CD4-positive, CD25-positive, alpha-beta regulatory T cell (primary cell): ENCODE measurements around the gene TMED4. TPM values are rescaled to one million over a fixed set of nuclear protein-coding genes. Genes with fewer than 3 reads are reported as not detected.

Experiments used
- ATAC-seq, 2 donors: fragments of 150-1000 bp; cut with Tn5 transposase; one replicate each; pipeline ENCODE4 v1.10.0; 2021; ENCODE audit warnings: low read depth in 2 of 2, moderate number of reproducible peaks in 2 of 2, moderate library complexity in 1 of 2
- DNase-seq, 3 donors: peaks; one replicate each; pipeline versions ENCODE4 v3.0.0 to v3.0.0-alpha.2; 2012 to 2022; ENCODE audit warnings: mixed read lengths in 1 of 3
- H3K27ac ChIP-seq: one replicate; pipeline ENCODE4 v1.7.0; 2013; ENCODE audit warnings: mild to moderate bottlenecking, low read length; ENCODE audit not compliant: insufficient read depth, poor library complexity, severe bottlenecking
- H3K27me3 ChIP-seq: one replicate; pipeline ENCODE4 v1.7.0; 2013; ENCODE audit warnings: low read length; ENCODE audit not compliant: control insufficient read depth, insufficient read depth
- H3K36me3 ChIP-seq: one replicate; pipeline ENCODE4 v1.7.0; 2013; ENCODE audit warnings: mild to moderate bottlenecking, low read length, moderate library complexity; ENCODE audit not compliant: control insufficient read depth, insufficient read depth
- H3K4me1 ChIP-seq: 2 replicates; pipeline ENCODE4 v1.7.0; 2013; ENCODE audit warnings: mild to moderate bottlenecking, low read length; ENCODE audit not compliant: insufficient read depth, control insufficient read depth, poor library complexity, severe bottlenecking
- H3K4me3 ChIP-seq: one replicate; pipeline ENCODE4 v1.7.0; 2013; ENCODE audit warnings: low read depth, mild to moderate bottlenecking, low read length, moderate library complexity
- H3K9me3 ChIP-seq, 2 experiments: 1 replicate in 1 of 2; 2 replicates in 1 of 2; pipeline ENCODE4 v1.7.0; 2013; ENCODE audit warnings: low read length in 2 of 2, mild to moderate bottlenecking in 1 of 2, moderate library complexity in 1 of 2; ENCODE audit not compliant: control insufficient read depth in 2 of 2
- H3K27ac Mint-ChIP-seq, 3 donors: one replicate each; pipeline ENCODE4 v1.8.0; 2020 to 2022; ENCODE audit warnings: mild to moderate bottlenecking in 3 of 3, mixed read lengths in 3 of 3, moderate library complexity in 2 of 3
- H3K27me3 Mint-ChIP-seq: one replicate; pipeline ENCODE4 v1.8.0; 2022; ENCODE audit warnings: mild to moderate bottlenecking, mixed read lengths
- H3K36me3 Mint-ChIP-seq: one replicate; pipeline ENCODE4 v1.8.0; 2020; ENCODE audit warnings: mixed read lengths
- H3K4me1 Mint-ChIP-seq, 4 donors: one replicate each; pipeline ENCODE4 v1.8.0; 2020 to 2022; ENCODE audit warnings: mixed read lengths in 4 of 4, mild to moderate bottlenecking in 1 of 4
- H3K4me3 Mint-ChIP-seq, 4 donors: one replicate each; pipeline ENCODE4 v1.8.0; 2020 to 2022; ENCODE audit warnings: mild to moderate bottlenecking in 4 of 4, mixed read lengths in 4 of 4, moderate library complexity in 3 of 4
- H3K9me3 Mint-ChIP-seq, 7 donors: one replicate each; pipeline ENCODE4 v1.8.0; 2020 to 2022; ENCODE audit warnings: mixed read lengths in 7 of 7, mild to moderate bottlenecking in 3 of 7, moderate library complexity in 2 of 7
- polyA plus RNA-seq, 4 donors: library from polyadenylated mRNA; unstranded; fragments of 300-500 nt; fragmentation: Illumina TruSeq; gene quantifications; one replicate each; pipeline ENCODE4 v1.2.3, GENCODE V29; 2021
- total RNA-seq: library from RNA; stranded (reverse); gene quantifications from one replicate; pipeline ENCODE4 v1.2.3, GENCODE V29; 2022

Gene TMED4
- total and polyA plus RNA-seq, 5 donors from 2014 or later: 67.6 to 97.5 (median 75.2) TPM

- Mint-ChIP-seq H3K4me3 (no peak within 1 kb of the TSS), H3K27me3 (peaks cover 15% of the 10 kb centered on the region), H3K4me1 (no peaks in the 10 kb centered on the region), H3K9me3 (peaks cover 0 to 2% (median 0%) of the 10 kb centered on the region in 7 donors), H3K36me3 (no peaks in the 10 kb centered on the region), H3K27ac (no peak within 1 kb of the TSS)
- no peaks in the 10 kb centered on the region for H3K36me3 ChIP-seq
- no peaks in the 10 kb centered on the region for H3K9me3 ChIP-seq
- no peak for DNase-seq
- ATAC-seq: no peak
- H3K27ac ChIP-seq: no peak within 1 kb of the TSS
- no peak within 1 kb of the TSS for H3K4me3 ChIP-seq
- H3K4me1 ChIP-seq: no peaks in the 10 kb centered on the region
- H3K27me3 ChIP-seq: no peaks in the 10 kb centered on the region
These were observed 40.8 kb downstream of the TMED4 start, which contains the start of gene NPC1L1 for GRCh38 chr7:44541028-44541869. Gene NPC1L1, minus strand, starts transcription at chr7:44541330. Its CDS starts 71 bp downstream, at chr7:44541259.

DNA sequence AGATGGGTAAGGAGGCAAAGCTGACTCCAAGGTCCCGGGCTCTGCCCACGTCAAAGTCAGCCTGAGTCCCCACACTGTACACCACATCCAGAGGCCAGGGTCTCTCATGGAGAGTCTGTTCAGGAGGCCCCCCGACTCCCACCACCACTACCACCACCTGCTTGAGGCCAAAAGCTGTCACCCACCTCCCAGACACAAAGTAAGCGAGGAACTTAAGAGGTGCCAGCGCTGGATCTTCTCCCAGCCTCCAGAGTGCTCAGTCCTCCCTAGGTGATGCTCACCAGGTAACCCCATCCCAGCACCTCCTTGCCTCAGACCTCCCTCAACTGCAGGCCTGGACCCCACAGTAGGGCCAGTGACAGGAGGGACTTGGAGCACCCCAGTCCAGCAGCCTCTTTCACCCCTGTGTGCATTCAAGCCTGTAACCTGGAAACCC is 41.4 kb downstream of the TMED4 start:
- H3K4me3 ChIP-seq: no peak overlapping the region
- Mint-ChIP-seq H3K27ac (no peak overlapping the region), H3K4me3 (no peak overlapping the region), H3K4me1 (no peaks in the 10 kb centered on the region), H3K27me3 (peaks cover 14% of the 10 kb centered on the region), H3K36me3 (no peaks in the 10 kb centered on the region), H3K9me3 (peaks cover 0 to 2% (median 0%) of the 10 kb centered on the region in 7 donors)
- ATAC-seq: no peak
- no peak for DNase-seq
- no peaks in the 10 kb centered on the region for H3K36me3 ChIP-seq
- H3K27me3 ChIP-seq: no peaks in the 10 kb centered on the region
- H3K27ac ChIP-seq: no peak overlapping the region
- H3K4me1 ChIP-seq: no peaks in the 10 kb centered on the region
- no peaks in the 10 kb centered on the region for H3K9me3 ChIP-seq

DNA sequence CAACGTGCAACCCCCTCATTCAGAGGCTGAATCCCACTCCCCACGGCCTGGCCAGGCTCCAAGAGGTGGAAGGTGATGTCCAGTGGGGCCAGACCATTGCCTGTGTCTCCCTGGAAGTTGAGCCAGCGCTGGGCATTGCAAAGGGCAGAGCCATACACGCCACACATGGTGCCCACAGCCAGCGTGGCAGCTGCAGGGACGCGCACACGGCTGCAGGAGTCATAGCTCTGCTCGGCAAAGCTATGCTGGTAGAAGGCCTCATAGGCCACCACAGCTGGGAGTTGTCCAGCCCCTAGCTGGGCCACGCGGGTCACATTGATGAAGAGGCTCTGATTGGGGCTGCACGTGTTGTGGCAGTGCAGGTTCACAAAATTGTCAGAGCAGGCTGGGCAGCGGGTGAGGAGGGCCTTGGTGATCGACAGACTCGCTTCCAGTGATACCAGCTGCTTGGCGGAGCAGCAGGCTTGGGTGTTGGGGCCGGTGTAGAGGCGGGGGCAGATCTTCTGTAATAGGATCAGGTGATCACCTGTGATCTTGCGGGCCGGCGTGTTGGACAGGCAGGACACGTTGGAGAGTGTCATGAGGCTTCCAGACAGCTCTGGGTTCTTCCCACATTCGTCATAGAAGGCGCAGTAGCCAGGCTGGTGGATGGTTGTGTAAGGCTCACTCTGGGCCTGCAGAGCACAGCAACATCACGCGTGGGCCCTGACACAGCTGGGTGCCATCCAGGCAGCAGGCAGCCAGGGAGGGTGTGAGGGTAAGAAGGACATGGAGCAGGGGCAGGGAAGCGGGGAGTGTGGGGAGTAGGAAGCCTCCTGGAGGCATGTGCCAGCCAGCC is 42.1 kb downstream of the TMED4 start:
- DNase-seq (no peak), ATAC-seq (no peak)
- H3K4me1 ChIP-seq: no peaks in the 10 kb centered on the region
- no peak overlapping the region for H3K4me3 ChIP-seq
- Mint-ChIP-seq H3K9me3 (peaks cover 0 to 2% (median 0%) of the 10 kb centered on the region in 7 donors), H3K27me3 (peaks cover 9% of the 10 kb centered on the region), H3K27ac (peak overlapping the region in 1 of 3 donors; percentile 55), H3K36me3 (no peaks in the 10 kb centered on the region), H3K4me3 (no peak overlapping the region), H3K4me1 (no peaks in the 10 kb centered on the region)
- no peaks in the 10 kb centered on the region for H3K27me3 ChIP-seq
- no peaks in the 10 kb centered on the region for H3K36me3 ChIP-seq
- H3K27ac ChIP-seq: no peak overlapping the region
- H3K9me3 ChIP-seq: no peaks in the 10 kb centered on the region

DNA sequence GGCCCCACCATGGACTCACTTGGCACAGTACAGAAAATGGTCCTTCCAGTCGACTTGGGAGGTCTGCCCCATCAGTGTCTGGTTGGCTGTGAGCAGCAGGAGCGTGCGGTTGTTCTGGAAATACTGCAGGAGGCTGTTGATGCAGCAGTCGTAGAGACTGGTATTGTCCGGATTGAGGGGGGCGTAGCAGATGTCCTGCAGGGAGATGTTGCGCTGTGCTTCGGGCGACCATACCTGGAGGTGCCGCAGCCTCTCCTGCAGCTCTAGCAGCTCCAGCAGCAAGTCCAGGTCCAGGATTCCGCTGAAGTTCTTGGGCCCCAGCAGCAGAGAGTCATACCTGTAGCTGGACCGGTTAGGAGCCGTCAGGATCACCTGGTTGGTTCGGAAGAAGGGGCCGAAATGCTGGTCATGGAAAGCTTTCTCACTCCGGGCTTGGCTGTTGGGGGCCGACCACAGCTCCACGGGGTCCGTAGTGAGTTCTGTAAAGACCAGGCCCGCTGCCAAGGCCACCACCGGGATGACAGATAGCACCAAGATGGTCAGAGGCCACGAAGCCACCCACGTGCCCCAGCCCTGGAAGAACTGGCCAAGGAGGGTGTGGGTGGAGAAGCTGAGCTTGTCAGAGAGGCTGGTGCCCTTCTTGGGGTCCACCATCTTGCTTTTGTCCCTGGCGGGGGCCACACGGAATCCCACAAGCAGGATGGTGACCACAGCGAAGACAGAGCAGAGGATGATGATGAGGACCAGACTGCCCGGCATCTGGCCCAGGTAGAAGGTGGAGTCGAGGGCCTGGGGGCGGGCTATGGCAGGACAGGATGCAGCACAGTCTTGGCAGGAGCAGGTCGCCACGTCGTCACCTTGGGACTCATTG is 43.0 kb downstream of the TMED4 start:
- Mint-ChIP-seq H3K4me1 (no peaks in the 10 kb centered on the region), H3K36me3 (no peaks in the 10 kb centered on the region), H3K9me3 (peaks cover 0 to 2% (median 0%) of the 10 kb centered on the region in 7 donors), H3K4me3 (no peak overlapping the region), H3K27me3 (peaks cover 8% of the 10 kb centered on the region), H3K27ac (no peak overlapping the region)
- H3K4me3 ChIP-seq: no peak overlapping the region
- no peaks in the 10 kb centered on the region for H3K36me3 ChIP-seq
- H3K27ac ChIP-seq: no peak overlapping the region
- H3K9me3 ChIP-seq: no peaks in the 10 kb centered on the region
- ATAC-seq (no peak), DNase-seq (no peak)
- H3K4me1 ChIP-seq: no peaks in the 10 kb centered on the region
- H3K27me3 ChIP-seq: no peaks in the 10 kb centered on the region

DNA sequence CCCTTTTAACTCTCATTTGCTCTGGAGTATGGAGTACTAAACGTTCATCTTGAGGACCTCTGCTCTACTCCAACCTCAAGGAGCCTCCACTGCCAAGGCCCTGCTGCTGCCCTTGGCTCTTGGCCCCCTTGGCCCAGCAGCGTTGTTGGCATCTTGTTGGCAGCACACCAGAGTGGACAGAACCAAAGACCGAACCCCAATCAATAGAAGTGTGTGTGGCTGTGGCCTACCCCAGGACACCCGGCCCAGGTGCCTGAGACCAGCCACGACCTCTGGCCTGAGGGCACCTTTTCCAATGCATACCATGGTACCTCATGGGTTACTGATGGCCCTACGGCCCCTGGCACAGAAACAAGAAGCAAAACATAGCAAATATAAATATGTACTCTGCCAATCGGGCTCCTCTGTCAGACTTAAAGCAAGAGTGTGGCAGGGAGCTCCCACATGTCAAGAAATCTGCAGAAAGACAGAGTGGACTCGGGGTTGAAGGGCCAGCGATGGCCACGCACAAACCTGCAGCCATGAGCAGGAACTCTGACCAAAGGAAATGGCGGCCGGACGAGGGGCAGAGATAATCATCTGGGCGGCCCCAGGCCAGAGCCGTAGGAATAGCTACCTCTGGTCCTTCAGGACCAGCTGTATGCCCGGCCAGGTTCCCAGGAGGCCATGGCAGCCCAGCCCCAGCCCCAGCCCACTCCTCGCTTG is 43.8 kb downstream of the TMED4 start:
- Histone ChIP-seq H3K4me3 (no peak overlapping the region), H3K4me1 (no peaks in the 10 kb centered on the region), H3K36me3 (no peaks in the 10 kb centered on the region), H3K27ac (no peak overlapping the region), H3K27me3 (no peaks in the 10 kb centered on the region), H3K9me3 (no peaks in the 10 kb centered on the region)
- peaks cover 0 to 2% (median 0%) of the 10 kb centered on the region in 7 donors for H3K9me3 Mint-ChIP-seq
- ATAC-seq (no peak), DNase-seq (no peak)
- H3K4me3 Mint-ChIP-seq: no peak overlapping the region
- peaks cover under 1% of the 10 kb centered on the region for H3K27me3 Mint-ChIP-seq
- no peak overlapping the region for H3K27ac Mint-ChIP-seq
- no peaks in the 10 kb centered on the region for H3K36me3 Mint-ChIP-seq
- no peaks in the 10 kb centered on the region for H3K4me1 Mint-ChIP-seq

- Mint-ChIP-seq H3K4me3 (no peak overlapping the region), H3K27ac (no peak overlapping the region), H3K36me3 (no peaks in the 10 kb centered on the region), H3K9me3 (peaks cover 0 to 2% (median 0%) of the 10 kb centered on the region in 7 donors), H3K27me3 (no peaks in the 10 kb centered on the region), H3K4me1 (no peaks in the 10 kb centered on the region)
- Histone ChIP-seq H3K27me3 (no peaks in the 10 kb centered on the region), H3K9me3 (no peaks in the 10 kb centered on the region), H3K36me3 (no peaks in the 10 kb centered on the region), H3K27ac (no peak overlapping the region), H3K4me3 (no peak overlapping the region), H3K4me1 (no peaks in the 10 kb centered on the region)
- ATAC-seq (no peak), DNase-seq (no peak)
These were observed 44.6 kb downstream of the TMED4 start for GRCh38 chr7:44537442-44537841.

- H3K9me3 Mint-ChIP-seq: peaks cover 0 to 2% (median 0%) of the 10 kb centered on the region in 7 donors
- H3K36me3 Mint-ChIP-seq: no peaks in the 10 kb centered on the region
- Histone ChIP-seq H3K27me3 (no peaks in the 10 kb centered on the region), H3K4me3 (no peak overlapping the region), H3K4me1 (no peaks in the 10 kb centered on the region), H3K27ac (no peak overlapping the region), H3K36me3 (no peaks in the 10 kb centered on the region), H3K9me3 (no peaks in the 10 kb centered on the region)
- ATAC-seq (no peak), DNase-seq (no peak)
- peak overlapping the region in 1 of 3 donors; percentile 32 for H3K27ac Mint-ChIP-seq
- no peaks in the 10 kb centered on the region for H3K27me3 Mint-ChIP-seq
- H3K4me1 Mint-ChIP-seq: peaks cover 0 to 3% (median 0%) of the 10 kb centered on the region in 4 donors
- no peak overlapping the region for H3K4me3 Mint-ChIP-seq
These were observed 45.9 kb downstream of the TMED4 start for GRCh38 chr7:44536090-44536489.
